ENCODE data around the gene ALLC. TPM values are rescaled to one million over a fixed set of nuclear protein-coding genes. Genes with fewer than 3 reads are reported as not detected.

ALLC gene
- total and polyA plus RNA-seq, 7 donors, result not detected

DNA sequence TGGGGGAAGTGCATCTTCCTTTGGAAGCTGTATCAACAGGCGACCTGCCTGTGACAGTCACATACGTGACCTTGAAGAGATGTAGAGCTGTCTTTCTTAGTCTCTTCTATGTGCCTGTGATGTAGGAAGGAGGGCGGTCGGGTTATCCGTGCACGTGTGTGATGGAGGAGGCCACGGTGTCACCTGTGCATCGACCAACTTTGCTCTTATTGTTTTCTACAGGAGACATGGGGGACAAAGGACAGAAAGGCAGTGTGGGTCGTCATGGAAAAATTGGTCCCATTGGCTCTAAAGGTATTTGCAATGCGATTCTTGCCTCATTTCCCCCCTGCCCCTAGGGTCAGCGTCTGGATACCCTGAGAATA is 20.7 kb upstream of the ALLC start:
- no peak for ATAC-seq
- intact Hi-C loops (cut with DNase I), result no loop called here
- TF ChIP-seq, protein P1, sequence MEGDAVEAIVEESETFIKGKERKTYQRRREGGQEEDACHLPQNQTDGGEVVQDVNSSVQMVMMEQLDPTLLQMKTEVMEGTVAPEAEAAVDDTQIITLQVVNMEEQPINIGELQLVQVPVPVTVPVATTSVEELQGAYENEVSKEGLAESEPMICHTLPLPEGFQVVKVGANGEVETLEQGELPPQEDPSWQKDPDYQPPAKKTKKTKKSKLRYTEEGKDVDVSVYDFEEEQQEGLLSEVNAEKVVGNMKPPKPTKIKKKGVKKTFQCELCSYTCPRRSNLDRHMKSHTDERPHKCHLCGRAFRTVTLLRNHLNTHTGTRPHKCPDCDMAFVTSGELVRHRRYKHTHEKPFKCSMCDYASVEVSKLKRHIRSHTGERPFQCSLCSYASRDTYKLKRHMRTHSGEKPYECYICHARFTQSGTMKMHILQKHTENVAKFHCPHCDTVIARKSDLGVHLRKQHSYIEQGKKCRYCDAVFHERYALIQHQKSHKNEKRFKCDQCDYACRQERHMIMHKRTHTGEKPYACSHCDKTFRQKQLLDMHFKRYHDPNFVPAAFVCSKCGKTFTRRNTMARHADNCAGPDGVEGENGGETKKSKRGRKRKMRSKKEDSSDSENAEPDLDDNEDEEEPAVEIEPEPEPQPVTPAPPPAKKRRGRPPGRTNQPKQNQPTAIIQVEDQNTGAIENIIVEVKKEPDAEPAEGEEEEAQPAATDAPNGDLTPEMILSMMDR (IDR thresholded peaks at IDR 0.05), result no peak
- Histone ChIP-seq H3K4me3 (no peak overlapping the region), H3K27ac (no peak overlapping the region), H3K4me1 (no peaks in the 10 kb centered on the region), H3K36me3 (ENCODE audit: insufficient read depth in 1 of 2, low read depth in 1 of 2) (no peaks in the 10 kb centered on the region), H3K27me3 (ENCODE audit: insufficient read depth in 3 of 3, low read length in 2 of 3) (no peaks in the 10 kb centered on the region), H3K9me3 (no peaks in the 10 kb centered on the region)
- WGBS, 3 donors, result 74 to 79% (median 79%) methylated on average over 11 of the region's 11 CpGs
- no peak for DNase-seq

DNA sequence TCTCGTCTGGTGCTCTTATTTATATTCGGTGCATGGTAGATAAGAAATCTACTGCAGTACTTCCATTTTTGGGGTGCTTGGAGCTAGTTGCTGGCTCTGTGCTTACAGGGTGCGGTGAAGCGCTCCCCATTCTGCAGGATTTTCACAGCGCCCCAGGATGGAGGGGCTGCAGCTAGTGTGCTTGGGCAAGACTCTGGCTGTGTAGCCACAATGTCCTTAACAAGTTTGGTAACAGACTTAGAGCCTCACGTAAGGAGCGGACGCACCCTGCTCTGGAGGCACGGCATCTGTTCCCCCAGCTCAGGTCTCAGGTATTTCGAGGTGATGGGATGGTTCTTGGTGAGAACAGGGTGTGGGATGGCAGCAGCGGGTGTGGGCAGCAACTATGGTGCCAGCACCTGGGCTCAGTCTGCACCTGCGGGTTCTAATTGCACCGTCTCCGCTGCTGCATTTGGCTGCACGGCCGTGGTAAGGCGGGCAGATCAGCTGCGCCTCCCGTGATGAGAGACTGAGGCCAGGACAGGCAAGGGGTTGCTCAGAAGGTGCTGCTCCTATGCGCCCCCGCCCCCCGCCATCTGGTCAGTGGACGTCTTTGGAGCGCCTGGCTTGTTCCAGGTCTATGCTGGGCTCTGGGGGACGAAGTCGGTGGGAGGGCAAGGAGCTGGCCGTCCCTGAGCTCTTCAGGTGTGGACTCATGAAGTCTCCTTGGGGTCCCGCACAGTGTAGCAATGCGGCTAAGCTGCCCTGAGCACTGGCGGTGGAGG is 20.1 kb upstream of the ALLC start:
- 87 to 91% (median 91%) methylated on average over 30 of the region's 30 CpGs for WGBS, 3 donors
- peak in 1 of 2 donors; percentile 39 for DNase-seq

DNA sequence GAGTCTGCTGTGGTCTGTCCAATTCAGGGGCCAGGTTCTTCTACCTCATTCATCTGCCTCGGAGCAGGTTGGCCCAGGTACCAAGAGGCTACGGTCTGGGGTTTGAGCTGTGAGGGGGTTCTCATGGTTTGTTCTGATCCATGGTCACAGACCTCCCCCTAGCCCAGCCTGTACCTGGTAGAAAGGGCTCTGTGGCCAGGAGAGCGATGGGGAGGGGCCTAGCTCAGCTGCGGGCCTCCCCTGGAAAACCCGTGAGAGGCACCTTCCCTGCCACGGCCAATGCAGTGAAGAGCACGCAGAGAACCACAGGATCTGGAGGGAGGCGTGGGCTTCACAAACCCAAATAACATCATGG is 19.6 kb upstream of the ALLC start:
- ATAC-seq (no peak), DNase-seq (no peak)
- H3K27ac ChIP-seq, result no peak overlapping the region
- no peak overlapping the region for H3K4me3 ChIP-seq
- H3K4me1 ChIP-seq, result no peaks in the 10 kb centered on the region
- no peaks in the 10 kb centered on the region for H3K27me3 ChIP-seq (ENCODE audit: insufficient read depth in 3 of 3, low read length in 2 of 3)
- H3K9me3 ChIP-seq, result no peaks in the 10 kb centered on the region
- WGBS, 3 donors, result 83 to 90% (median 85%) methylated on average over 8 of the region's 8 CpGs
- intact Hi-C loops (cut with DNase I), result no loop called here
- H3K36me3 ChIP-seq (ENCODE audit: insufficient read depth in 1 of 2, low read depth in 1 of 2), result no peaks in the 10 kb centered on the region
- TF ChIP-seq, protein P1 (IDR thresholded peaks at IDR 0.05), result no peak

More for the DNA sequence above, 20.1 kb upstream of the ALLC start:
- Histone ChIP-seq H3K9me3 (no peaks in the 10 kb centered on the region), H3K36me3 (ENCODE audit: insufficient read depth in 1 of 2, low read depth in 1 of 2) (no peaks in the 10 kb centered on the region), H3K27me3 (ENCODE audit: insufficient read depth in 3 of 3, low read length in 2 of 3) (no peaks in the 10 kb centered on the region), H3K4me1 (no peaks in the 10 kb centered on the region), H3K4me3 (no peak overlapping the region), H3K27ac (no peak overlapping the region)
- ATAC-seq, result no peak
- TF ChIP-seq, protein P1 (IDR thresholded peaks at IDR 0.05), result no peak
- intact Hi-C loops (cut with DNase I), result no loop called here

DNA sequence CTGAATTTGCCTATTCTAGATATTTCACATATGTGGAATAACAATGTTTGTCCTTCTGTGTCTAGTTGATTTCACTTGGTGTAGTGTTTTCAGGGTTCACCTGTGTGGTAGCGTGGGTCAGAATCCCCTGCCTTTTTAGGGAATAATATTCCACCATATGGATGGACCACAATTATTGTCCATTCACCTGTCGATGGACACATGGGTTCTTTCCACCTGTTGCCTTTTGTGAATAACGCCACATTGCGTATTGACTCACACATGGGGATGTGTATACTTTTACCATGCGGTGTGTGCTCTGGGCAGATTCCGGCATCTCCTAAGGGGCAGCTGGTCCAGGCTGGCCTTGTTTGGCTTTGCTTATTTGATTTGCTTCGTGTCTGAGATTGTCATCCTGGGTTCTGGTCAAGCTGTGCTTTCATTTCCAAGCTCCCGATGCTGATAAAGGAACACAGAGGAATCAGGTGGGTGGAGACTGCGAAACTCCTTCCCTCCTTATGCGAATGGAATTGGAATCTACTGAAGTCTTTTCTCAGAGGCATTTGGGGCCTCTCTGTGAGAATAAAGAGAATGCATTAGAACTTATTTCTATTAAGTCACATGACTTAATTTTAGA is 18.9 kb upstream of the ALLC start:
- no peak overlapping the region for H3K27ac ChIP-seq
- DNase-seq, result no peak
- TF ChIP-seq, protein P1 (IDR thresholded peaks at IDR 0.05), result no peak
- intact Hi-C loops (cut with DNase I), result no loop called here
- no peak overlapping the region for H3K4me3 ChIP-seq
- no peaks in the 10 kb centered on the region for H3K9me3 ChIP-seq
- H3K36me3 ChIP-seq (ENCODE audit: insufficient read depth in 1 of 2, low read depth in 1 of 2), result no peaks in the 10 kb centered on the region
- WGBS, 3 donors, result 79 to 89% (median 81%) methylated on average over 10 of the region's 10 CpGs
- no peaks in the 10 kb centered on the region for H3K4me1 ChIP-seq
- ATAC-seq, result no peak
- H3K27me3 ChIP-seq (ENCODE audit: insufficient read depth in 3 of 3, low read length in 2 of 3), result no peaks in the 10 kb centered on the region

Data from psoas muscle (tissue), 8 donors.